ENCODE results near the gene LSM14B.
A peak's percentile ranks its signal among the peaks of the same experiment; 100 is the strongest.

LSM14B gene

DNA sequence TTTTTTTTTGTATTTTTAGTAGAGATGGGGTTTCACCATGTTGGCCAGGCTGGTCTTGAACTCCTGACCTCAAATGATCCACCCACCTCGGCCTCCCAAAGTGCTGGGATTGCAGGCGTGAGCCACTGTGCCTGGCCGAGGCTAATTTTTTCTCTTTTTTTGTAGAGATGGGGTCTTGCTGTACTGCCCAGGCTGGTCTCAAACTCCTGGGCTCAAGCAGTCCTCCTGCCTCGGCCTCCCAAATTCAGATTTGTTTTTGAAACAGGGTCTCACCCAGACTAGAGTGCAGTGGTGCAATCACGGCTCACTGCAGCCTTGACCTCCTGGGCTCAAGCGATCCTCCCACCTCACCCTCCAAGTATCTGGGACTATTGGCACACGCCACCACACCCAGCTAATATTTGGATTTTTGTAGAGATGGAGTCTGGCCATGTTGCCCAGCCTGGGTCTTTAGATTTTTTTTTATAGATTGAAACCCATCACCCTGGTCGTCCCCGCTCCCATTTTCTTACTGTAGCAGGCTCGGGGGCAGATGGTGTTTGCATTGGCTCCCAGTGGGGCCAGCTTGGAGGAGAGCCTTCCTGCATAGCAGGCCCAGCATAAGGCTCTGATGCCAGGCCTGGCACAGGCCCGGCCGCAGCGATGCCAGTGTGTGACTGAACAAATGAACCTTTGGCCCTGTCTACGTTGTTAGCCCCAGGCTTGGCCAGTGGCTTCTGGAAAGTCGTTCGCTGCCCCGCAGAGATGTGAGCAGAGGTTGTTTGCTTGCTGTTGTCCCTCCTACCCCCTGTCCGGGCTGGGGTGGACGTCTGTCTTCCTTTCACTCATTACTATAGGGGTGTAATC is 56.3 kb downstream of the LSM14B start:
- DNase-seq (ENCODE audit: low read depth, low spot score): no peak
- no peak overlapping the region for H3K4me3 ChIP-seq (ENCODE audit: low read depth, low read length)
- ChIA-PET CTCF (interaction anchor here (1.3 kb wide), 1 partner anchor 168 kb away, joined by 3 read pairs; no protein-coding TSS in a partner anchor), POLR2A (no interaction called here)
- TF ChIP-seq, protein P1, sequence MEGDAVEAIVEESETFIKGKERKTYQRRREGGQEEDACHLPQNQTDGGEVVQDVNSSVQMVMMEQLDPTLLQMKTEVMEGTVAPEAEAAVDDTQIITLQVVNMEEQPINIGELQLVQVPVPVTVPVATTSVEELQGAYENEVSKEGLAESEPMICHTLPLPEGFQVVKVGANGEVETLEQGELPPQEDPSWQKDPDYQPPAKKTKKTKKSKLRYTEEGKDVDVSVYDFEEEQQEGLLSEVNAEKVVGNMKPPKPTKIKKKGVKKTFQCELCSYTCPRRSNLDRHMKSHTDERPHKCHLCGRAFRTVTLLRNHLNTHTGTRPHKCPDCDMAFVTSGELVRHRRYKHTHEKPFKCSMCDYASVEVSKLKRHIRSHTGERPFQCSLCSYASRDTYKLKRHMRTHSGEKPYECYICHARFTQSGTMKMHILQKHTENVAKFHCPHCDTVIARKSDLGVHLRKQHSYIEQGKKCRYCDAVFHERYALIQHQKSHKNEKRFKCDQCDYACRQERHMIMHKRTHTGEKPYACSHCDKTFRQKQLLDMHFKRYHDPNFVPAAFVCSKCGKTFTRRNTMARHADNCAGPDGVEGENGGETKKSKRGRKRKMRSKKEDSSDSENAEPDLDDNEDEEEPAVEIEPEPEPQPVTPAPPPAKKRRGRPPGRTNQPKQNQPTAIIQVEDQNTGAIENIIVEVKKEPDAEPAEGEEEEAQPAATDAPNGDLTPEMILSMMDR (IDR thresholded peaks at IDR 0.05; ENCODE audit: insufficient read depth, low read length, missing control alignments): no peak

DNA sequence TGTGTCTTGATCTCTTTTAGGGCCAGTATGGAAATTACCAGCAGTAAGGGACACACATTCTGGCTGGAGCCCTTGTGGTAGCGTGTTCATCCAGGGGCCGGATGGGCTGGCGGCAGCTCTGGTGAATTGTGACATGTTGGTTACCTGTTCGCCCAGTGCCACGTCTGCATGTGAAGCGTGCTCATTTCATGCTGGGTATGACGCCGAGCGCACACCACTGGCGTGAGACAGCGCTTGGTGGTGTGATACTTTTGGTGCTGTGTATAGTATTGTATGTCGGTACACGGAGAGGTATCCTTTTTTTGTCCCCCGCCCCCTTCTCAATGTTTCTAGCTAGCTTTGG is 56.9 kb downstream of the LSM14B start:
- TF ChIP-seq, protein P1 (IDR thresholded peaks at IDR 0.05; ENCODE audit: insufficient read depth, low read length, missing control alignments): no peak
- CTCF ChIA-PET: no interaction called here
- no peak overlapping the region for H3K4me3 ChIP-seq (ENCODE audit: low read depth, low read length)
- POLR2A ChIA-PET: no interaction called here
- DNase-seq (ENCODE audit: low read depth, low spot score): no peak

DNA sequence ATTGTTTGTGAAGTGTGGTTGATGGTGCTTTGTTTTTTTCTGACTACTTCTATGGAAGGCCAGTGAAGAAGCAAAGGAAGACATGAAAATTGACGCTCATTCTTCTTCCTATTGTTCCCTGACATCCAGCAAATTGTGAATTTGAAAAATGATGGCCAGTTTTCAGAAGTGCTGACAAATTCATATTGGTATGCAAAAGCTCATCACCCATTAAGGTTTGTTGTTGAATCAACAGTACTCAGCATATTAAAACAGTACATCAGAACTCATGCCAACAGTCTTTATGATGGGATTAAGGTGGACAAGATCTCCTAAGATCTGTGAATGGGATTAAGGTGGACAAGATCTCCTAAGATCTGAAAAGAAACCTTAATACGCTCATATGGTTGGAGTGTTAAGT is 59.5 kb downstream of the LSM14B start:
- no peak for DNase-seq (ENCODE audit: low read depth, low spot score)
- POLR2A ChIA-PET: no interaction called here
- TF ChIP-seq, protein P1 (IDR thresholded peaks at IDR 0.05; ENCODE audit: insufficient read depth, low read length, missing control alignments): no peak

DNA sequence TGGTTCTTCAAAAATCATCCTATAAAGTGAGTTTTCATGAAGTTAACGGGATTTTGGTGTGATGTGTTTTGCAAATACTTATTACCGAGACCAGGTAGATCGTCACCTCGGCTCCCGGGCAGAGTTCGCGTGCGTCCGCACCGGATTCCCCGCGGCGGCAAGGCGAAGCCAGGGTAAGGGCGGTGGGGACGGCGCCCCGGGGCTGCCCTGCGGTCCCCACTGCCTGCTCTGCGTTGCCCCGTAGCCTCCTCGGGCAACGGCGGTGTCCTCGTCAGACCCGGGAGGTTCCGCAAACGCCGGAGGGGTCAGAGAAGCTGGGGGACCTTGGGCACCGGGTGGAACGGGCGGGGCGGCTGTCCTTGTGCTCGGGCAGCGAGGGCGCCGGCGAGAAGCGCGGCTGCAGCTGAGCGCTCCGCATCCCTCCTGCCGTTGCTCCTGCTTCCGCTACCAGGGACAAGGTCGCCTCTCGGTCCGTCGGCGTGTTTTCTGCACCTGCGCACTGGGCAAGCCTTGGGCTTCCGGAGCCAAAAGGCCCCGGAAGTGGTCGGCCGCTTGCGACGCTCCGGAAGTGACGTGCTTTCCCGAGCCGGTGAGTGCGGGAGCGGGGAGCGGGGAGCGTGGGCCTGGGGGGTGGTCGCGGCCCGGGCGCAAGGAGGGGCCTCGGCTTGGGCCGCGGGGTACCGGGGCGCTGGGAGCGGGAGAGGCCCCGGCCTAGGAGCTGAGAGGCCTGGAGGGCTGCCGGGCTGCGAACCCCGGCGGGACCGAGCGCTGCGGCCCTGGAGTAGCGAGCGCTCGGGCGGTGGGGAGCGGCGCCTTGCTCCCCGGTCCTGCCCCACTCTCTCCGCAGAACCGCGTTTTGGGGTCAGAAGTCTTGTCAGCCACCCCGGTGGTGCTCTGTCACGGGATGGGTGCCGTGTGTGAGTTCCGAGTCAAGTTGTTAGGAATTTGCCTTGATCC is 60.5 kb downstream of the LSM14B start, which contains the start of gene MTG2:
Gene MTG2, plus strand, starts transcription at position 560 of the 957 bp plus-strand sequence. CDS start 10,393 bp downstream, outside the sequence.
- ChIA-PET CTCF (no interaction called here), POLR2A (interaction anchor here (0.7 kb wide), 1 partner anchor 164 kb away, joined by 3 read pairs; no protein-coding TSS in a partner anchor)
- TF ChIP-seq, protein P1 (IDR thresholded peaks at IDR 0.05; ENCODE audit: insufficient read depth, low read length, missing control alignments): no peak
- peak; percentile 47 for DNase-seq (ENCODE audit: low read depth, low spot score)
- H3K4me3 ChIP-seq (ENCODE audit: low read depth, low read length): peak within 1 kb of the TSS; percentile 94

More for the DNA sequence above, 59.5 kb downstream of the LSM14B start:
- peak overlapping the region; percentile 94 for H3K4me3 ChIP-seq (ENCODE audit: low read depth, low read length)
- CTCF ChIA-PET: no interaction called here

DNA sequence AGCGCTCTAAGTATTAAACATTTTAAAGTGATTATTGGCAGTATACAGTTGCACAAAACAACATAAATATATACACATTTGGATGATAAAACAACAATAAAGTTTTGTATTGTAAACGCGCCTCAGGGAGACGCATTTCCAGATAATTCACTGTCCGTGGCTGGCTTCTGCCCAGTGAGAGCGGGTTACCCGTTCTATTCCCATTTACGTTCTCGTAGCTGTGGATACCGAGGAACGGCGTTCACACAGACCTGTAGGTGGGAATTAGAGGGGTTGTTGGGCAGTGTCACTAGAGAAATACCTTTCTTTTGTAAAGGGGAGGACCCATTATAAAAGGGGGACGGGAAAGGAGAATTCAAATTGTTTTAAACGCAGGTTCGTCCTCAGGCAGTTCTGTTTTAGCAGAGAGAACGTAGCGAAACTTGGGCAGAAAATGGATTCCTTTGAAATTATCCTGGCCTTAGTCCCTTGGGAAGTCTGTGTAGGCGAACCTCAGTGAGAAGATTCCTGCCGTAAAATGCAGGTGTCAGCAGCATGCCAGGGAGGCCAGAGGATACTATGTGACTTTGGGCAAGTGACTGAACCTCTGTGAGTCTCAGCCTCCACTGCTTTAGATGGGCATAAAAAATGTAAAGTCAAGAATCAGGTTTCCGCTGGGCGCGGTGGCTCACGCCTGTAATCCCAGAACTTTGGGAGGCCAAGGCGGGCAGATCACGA is 61.3 kb downstream of the LSM14B start:
- ChIA-PET CTCF (no interaction called here), POLR2A (no interaction called here)
- TF ChIP-seq, protein P1 (IDR thresholded peaks at IDR 0.05; ENCODE audit: insufficient read depth, low read length, missing control alignments): no peak
- no peak for DNase-seq (ENCODE audit: low read depth, low spot score)
- H3K4me3 ChIP-seq (ENCODE audit: low read depth, low read length): peak overlapping the region; percentile 94
